HUES48 (cell line): ENCODE data around the gene SLC16A11.

Experiments used
- H3K27ac ChIP-seq: one replicate; pipeline ENCODE4 v1.7.0; 2013; ENCODE audit warnings: low read depth, low read length, inconsistent platforms
- H3K27me3 ChIP-seq: 2 replicates; pipeline ENCODE4 v1.6.1; 2013; ENCODE audit warnings: mild to moderate bottlenecking, low read length; ENCODE audit not compliant: control insufficient read depth, insufficient read depth
- H3K36me3 ChIP-seq: 2 replicates; pipeline ENCODE4 v1.6.1; 2013; ENCODE audit warnings: low read length; ENCODE audit not compliant: control insufficient read depth, insufficient read depth
- H3K4me1 ChIP-seq: 2 replicates; pipeline ENCODE4 v1.6.1; 2013; ENCODE audit warnings: mild to moderate bottlenecking, low read length; ENCODE audit not compliant: control insufficient read depth, insufficient read depth
- H3K4me3 ChIP-seq: 2 replicates; pipeline ENCODE4 v1.5.1; 2013; ENCODE audit warnings: mild to moderate bottlenecking, low read depth, low read length
- H3K9ac ChIP-seq: 2 replicates; pipeline ENCODE4 v1.6.1; 2013; ENCODE audit warnings: mild to moderate bottlenecking, low read depth, low read length, moderate library complexity
- H3K9me3 ChIP-seq: 2 replicates; pipeline ENCODE4 v1.6.1; 2013; ENCODE audit warnings: low read length; ENCODE audit not compliant: control insufficient read depth, insufficient read depth

The SLC16A11 gene

GRCh38 chr17:7038025-7038862 is 5.6 kb downstream of the SLC16A11 start:
- Histone ChIP-seq H3K9ac (no peak overlapping the region), H3K36me3 (no peaks in the 10 kb centered on the region), H3K4me3 (no peak overlapping the region), H3K27me3 (peaks cover 16% of the 10 kb centered on the region), H3K9me3 (no peaks in the 10 kb centered on the region), H3K27ac (no peak overlapping the region), H3K4me1 (peaks cover 13% of the 10 kb centered on the region; the same call in 1 of the 2 replicates)

- Histone ChIP-seq H3K9me3 (no peaks in the 10 kb centered on the region), H3K36me3 (no peaks in the 10 kb centered on the region), H3K27me3 (no peaks in the 10 kb centered on the region), H3K9ac (peak within 1 kb of the TSS; percentile 11; the same call in 1 of the 2 replicates), H3K4me3 (peak within 1 kb of the TSS; percentile 79), H3K4me1 (0 out of 2 replicates have a peak, but pooled peaks cover 6% of the 10 kb centered on the region), H3K27ac (peak within 1 kb of the TSS; percentile 61)
Observed at GRCh38 chr17:7035591-7036368, 8.1 kb downstream of the SLC16A11 start, which contains the start of gene SLC16A13. Gene SLC16A13, plus strand, starts transcription at chr17:7036015. Its CDS starts 368 bp downstream, at chr17:7036383.

- no peaks in the 10 kb centered on the region for H3K36me3 ChIP-seq
- H3K9ac ChIP-seq, result 0 out of 2 replicates have a peak overlapping the region, but pooled peaks have one; percentile 11
- H3K27me3 ChIP-seq, result no peaks in the 10 kb centered on the region
- H3K4me1 ChIP-seq, result 0 out of 2 replicates have a peak, but pooled peaks cover 6% of the 10 kb centered on the region
- no peaks in the 10 kb centered on the region for H3K9me3 ChIP-seq
- H3K4me3 ChIP-seq, result peak overlapping the region; percentile 79
- H3K27ac ChIP-seq, result peak overlapping the region; percentile 36
Observed at GRCh38 chr17:7034955-7035590, 8.8 kb downstream of the SLC16A11 start.

GRCh38 chr17:7029659-7030058 is 14.2 kb downstream of the SLC16A11 start:
- no peak overlapping the region for H3K9ac ChIP-seq
- H3K4me1 ChIP-seq, result no peaks in the 10 kb centered on the region
- H3K36me3 ChIP-seq, result no peaks in the 10 kb centered on the region
- no peaks in the 10 kb centered on the region for H3K9me3 ChIP-seq
- no peaks in the 10 kb centered on the region for H3K27me3 ChIP-seq
- H3K27ac ChIP-seq, result no peak overlapping the region
- no peak overlapping the region for H3K4me3 ChIP-seq

- no peaks in the 10 kb centered on the region for H3K4me1 ChIP-seq
- H3K9me3 ChIP-seq, result no peaks in the 10 kb centered on the region
- no peaks in the 10 kb centered on the region for H3K36me3 ChIP-seq
- no peak overlapping the region for H3K9ac ChIP-seq
- no peaks in the 10 kb centered on the region for H3K27me3 ChIP-seq
- no peak overlapping the region for H3K27ac ChIP-seq
- no peak overlapping the region for H3K4me3 ChIP-seq
Observed at GRCh38 chr17:7029096-7029495, 14.8 kb downstream of the SLC16A11 start.

- H3K36me3 ChIP-seq, result no peaks in the 10 kb centered on the region
- H3K27ac ChIP-seq, result no peak overlapping the region
- H3K4me3 ChIP-seq, result no peak overlapping the region
- no peak overlapping the region for H3K9ac ChIP-seq
- no peaks in the 10 kb centered on the region for H3K9me3 ChIP-seq
- 0 out of 2 replicates have a peak, but pooled peaks cover 4% of the 10 kb centered on the region for H3K4me1 ChIP-seq
- peaks cover 12% of the 10 kb centered on the region for H3K27me3 ChIP-seq
Observed at GRCh38 chr17:7027335-7027734, 16.6 kb downstream of the SLC16A11 start.

- Histone ChIP-seq H3K36me3 (no peaks in the 10 kb centered on the region), H3K27ac (no peak overlapping the region), H3K9ac (no peak overlapping the region), H3K4me3 (no peak overlapping the region), H3K4me1 (peaks cover 6% of the 10 kb centered on the region; the same call in 1 of the 2 replicates), H3K27me3 (peaks cover 19% of the 10 kb centered on the region), H3K9me3 (no peaks in the 10 kb centered on the region)
Observed at GRCh38 chr17:7026471-7027115, 17.3 kb downstream of the SLC16A11 start.

GRCh38 chr17:7025245-7025644 is 18.6 kb downstream of the SLC16A11 start:
- H3K36me3 ChIP-seq, result no peaks in the 10 kb centered on the region
- peaks cover 32% of the 10 kb centered on the region for H3K27me3 ChIP-seq
- H3K4me1 ChIP-seq, result peaks cover 9% of the 10 kb centered on the region; the same call in 1 of the 2 replicates
- no peak overlapping the region for H3K9ac ChIP-seq
- no peaks in the 10 kb centered on the region for H3K9me3 ChIP-seq
- H3K4me3 ChIP-seq, result no peak overlapping the region
- no peak overlapping the region for H3K27ac ChIP-seq

GRCh38 chr17:7024402-7024785 is 19.5 kb downstream of the SLC16A11 start:
- Histone ChIP-seq H3K4me1 (peaks cover 12% of the 10 kb centered on the region), H3K27ac (no peak overlapping the region), H3K36me3 (no peaks in the 10 kb centered on the region)

More at GRCh38 chr17:7024402-7024785, 19.5 kb downstream of the SLC16A11 start:
- Histone ChIP-seq H3K9ac (no peak overlapping the region), H3K4me3 (no peak overlapping the region), H3K27me3 (peaks cover 33% of the 10 kb centered on the region), H3K9me3 (no peaks in the 10 kb centered on the region)
